HepG2 (cell line): ENCODE measurements around the gene CISD1. TPM values are rescaled to one million over a fixed set of nuclear protein-coding genes. Genes with fewer than 3 reads are reported as not detected.

Experiments
- CREB3 ChIP-seq: sonication (generic); formaldehyde crosslinking; IDR thresholded peaks from 2 replicates; pipeline ENCODE4 v1.5.0; 2020; ENCODE audit warnings: missing genetic modification reagents
- DMAP1 ChIP-seq: IDR thresholded peaks from 2 replicates; pipeline ENCODE4 v1.6.1; 2016
- ETS1 ChIP-seq: sonication (generic); formaldehyde crosslinking; IDR thresholded peaks from 2 replicates; pipeline ENCODE4 v1.4.0; 2020; ENCODE audit warnings: missing genetic modification reagents
- MED8 ChIP-seq: sonication (generic); formaldehyde crosslinking; IDR thresholded peaks from 2 replicates; pipeline ENCODE4 v1.8.1; 2023; ENCODE audit warnings: mild to moderate bottlenecking, missing genetic modification reagents; ENCODE audit not compliant: insufficient replicate concordance
- MLXIP ChIP-seq: sonication (generic); formaldehyde crosslinking; IDR thresholded peaks from 2 replicates; pipeline ENCODE4 v1.9.0; 2021; ENCODE audit warnings: missing genetic modification reagents, borderline replicate concordance
- MTF2 ChIP-seq: sonication (generic); formaldehyde crosslinking; IDR thresholded peaks from 2 replicates; pipeline ENCODE4 v1.5.0; 2020; ENCODE audit warnings: missing genetic modification reagents, borderline replicate concordance
- SNRNP70 ChIP-seq: fragments of 200-400 bp; formaldehyde crosslinking; IDR thresholded peaks from 2 replicates; pipeline ENCODE4 v1.6.1; 2017; ENCODE audit warnings: mild to moderate bottlenecking, low read depth, low read length, moderate library complexity
- STAT6 ChIP-seq: sonication (generic); formaldehyde crosslinking; IDR thresholded peaks from 2 replicates; pipeline ENCODE4 v1.4.0; 2020; ENCODE audit warnings: missing genetic modification reagents, mild to moderate bottlenecking, borderline replicate concordance
- UBTF ChIP-seq: sonication (generic); formaldehyde crosslinking; IDR thresholded peaks from 2 replicates; pipeline ENCODE4 v1.4.0; 2020; ENCODE audit warnings: mild to moderate bottlenecking, missing genetic modification reagents
- ZBTB26 ChIP-seq: IDR thresholded peaks from 2 replicates; pipeline ENCODE4 v1.6.1; 2016; ENCODE audit warnings: missing compliant biosample characterization, missing genetic modification reagents, borderline replicate concordance
- ZNF160 ChIP-seq: sonication (generic); formaldehyde crosslinking; IDR thresholded peaks from 2 replicates; pipeline ENCODE4 v1.8.0; 2022; ENCODE audit warnings: mild to moderate bottlenecking, inconsistent platforms, missing genetic modification reagents
- ZNF367 ChIP-seq: sonication (generic); formaldehyde crosslinking; IDR thresholded peaks from 2 replicates; pipeline ENCODE4 v1.4.0; 2020; ENCODE audit warnings: missing genetic modification reagents, borderline replicate concordance
- ZNF383 ChIP-seq: sonication (generic); formaldehyde crosslinking; IDR thresholded peaks from 2 replicates; pipeline ENCODE4 v1.4.0; 2020; ENCODE audit warnings: missing genetic modification reagents, mild to moderate bottlenecking, borderline replicate concordance
- ZNF501 ChIP-seq: sonication (generic); formaldehyde crosslinking; IDR thresholded peaks from 2 replicates; pipeline ENCODE4 v1.5.1; 2020; ENCODE audit warnings: mild to moderate bottlenecking, moderate library complexity, missing genetic modification reagents
- ZNF547 ChIP-seq: sonication (generic); formaldehyde crosslinking; IDR thresholded peaks from 2 replicates; pipeline ENCODE4 v1.5.1; 2020; ENCODE audit warnings: mild to moderate bottlenecking, missing genetic modification reagents
- ZNF761 ChIP-seq: sonication (generic); formaldehyde crosslinking; conservative IDR thresholded peaks from 2 replicates; pipeline ENCODE4 v1.4.0; 2020; ENCODE audit warnings: mild to moderate bottlenecking, missing genetic modification reagents
- polyA plus RNA-seq, 8 experiments: library from polyadenylated mRNA; depleted of rRNA in 3 of 8; stranded (reverse) in 7 of 8; unstranded in 1 of 8; fragments of >200 nt; fragmentation: Illumina TruSeq in 4 of 8; extraction: Trizol in 4 of 8; gene quantifications; 2 replicates each; pipeline versions ENCODE4 v1.2.1 to v1.2.3, GENCODE V29; 2011 to 2016; ENCODE audit warnings: low read depth in 4 of 8, missing spikeins in 1 of 8, mixed read lengths in 1 of 8; ENCODE audit not compliant: insufficient read depth in 1 of 8
- total RNA-seq, 5 experiments: library from RNA; depleted of rRNA; stranded (reverse); fragments of >200 nt; fragmentation: Illumina TruSeq; extraction: Trizol; gene quantifications; 2 replicates each; pipeline ENCODE4 v1.2.3, GENCODE V29; 2016; ENCODE audit warnings: low read depth in 1 of 5

CISD1 gene
- total and polyA plus RNA-seq, 2 of the 13 experiments (the other 11 are each of a cell fraction or from before 2014, with no cell fraction given), result 63.4 to 78.9 TPM

GRCh38 chr10:58267713-58268453, 1.1 kb upstream of the CISD1 start, which contains the start of gene IPMK (continued):
- TF ChIP-seq MLXIP (CRISPR knock-in tag), result no peak
- no peak for TF ChIP-seq MED8 (CRISPR knock-in tag)
- no peak for TF ChIP-seq ZNF501 (CRISPR knock-in tag)
- TF ChIP-seq ZNF160 (CRISPR knock-in tag), result no peak
- TF ChIP-seq SNRNP70, result no peak
- TF ChIP-seq ZNF383 (CRISPR knock-in tag), result no peak
- TF ChIP-seq ZNF367 (CRISPR knock-in tag), result no peak
- TF ChIP-seq MTF2 (CRISPR knock-in tag), result peak; percentile 14; the same call in 1 of the 2 replicates
- TF ChIP-seq CREB3, result no peak
- TF ChIP-seq DMAP1 (CRISPR knock-in tag), result no peak
- TF ChIP-seq ZNF547, result no peak
- no peak for TF ChIP-seq ZNF761 (CRISPR knock-in tag)
- TF ChIP-seq STAT6 (CRISPR knock-in tag), result peak; percentile 28; the same call in 1 of the 2 replicates
- no peak for TF ChIP-seq ETS1 (CRISPR knock-in tag)
- TF ChIP-seq UBTF (CRISPR knock-in tag), result peak; percentile 33; the same call in 1 of the 2 replicates
- no peak for TF ChIP-seq ZBTB26 (CRISPR knock-in tag)
